ENCODE measurements around the gene AGFG1.

Gene AGFG1

DNA sequence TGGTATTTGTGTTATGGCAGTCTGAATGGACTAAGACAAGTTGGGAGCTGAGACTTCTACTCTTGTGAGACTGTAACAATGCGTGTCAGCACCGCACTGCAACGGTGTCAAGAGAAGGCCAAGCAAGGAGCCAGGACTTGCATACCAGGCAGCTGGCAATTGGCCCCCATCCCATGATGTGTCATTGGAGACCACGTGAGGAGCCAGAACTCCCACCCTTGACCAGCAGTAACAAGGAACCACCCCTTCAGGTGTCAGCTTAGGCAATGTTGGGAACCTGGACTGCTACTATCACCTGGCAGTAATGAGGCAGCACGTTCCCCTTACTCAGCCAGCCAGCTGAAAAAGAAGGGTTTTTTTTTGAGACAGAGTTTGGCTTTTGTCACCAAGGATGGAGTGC is 32.7 kb upstream of the AGFG1 start:
- TF ChIP-seq, protein P1, sequence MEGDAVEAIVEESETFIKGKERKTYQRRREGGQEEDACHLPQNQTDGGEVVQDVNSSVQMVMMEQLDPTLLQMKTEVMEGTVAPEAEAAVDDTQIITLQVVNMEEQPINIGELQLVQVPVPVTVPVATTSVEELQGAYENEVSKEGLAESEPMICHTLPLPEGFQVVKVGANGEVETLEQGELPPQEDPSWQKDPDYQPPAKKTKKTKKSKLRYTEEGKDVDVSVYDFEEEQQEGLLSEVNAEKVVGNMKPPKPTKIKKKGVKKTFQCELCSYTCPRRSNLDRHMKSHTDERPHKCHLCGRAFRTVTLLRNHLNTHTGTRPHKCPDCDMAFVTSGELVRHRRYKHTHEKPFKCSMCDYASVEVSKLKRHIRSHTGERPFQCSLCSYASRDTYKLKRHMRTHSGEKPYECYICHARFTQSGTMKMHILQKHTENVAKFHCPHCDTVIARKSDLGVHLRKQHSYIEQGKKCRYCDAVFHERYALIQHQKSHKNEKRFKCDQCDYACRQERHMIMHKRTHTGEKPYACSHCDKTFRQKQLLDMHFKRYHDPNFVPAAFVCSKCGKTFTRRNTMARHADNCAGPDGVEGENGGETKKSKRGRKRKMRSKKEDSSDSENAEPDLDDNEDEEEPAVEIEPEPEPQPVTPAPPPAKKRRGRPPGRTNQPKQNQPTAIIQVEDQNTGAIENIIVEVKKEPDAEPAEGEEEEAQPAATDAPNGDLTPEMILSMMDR (IDR thresholded peaks at IDR 0.05; ENCODE audit: control extremely low read depth, extremely low read depth, low read depth, missing control alignments), result no peak
- ChIA-PET POLR2A (no interaction called here), CTCF (interaction anchor here (0.8 to 1.1 kb wide), 2 partner anchors 10 to 327 kb away, joined by 3 read pairs; no protein-coding TSS in a partner anchor)
- no peak for DNase-seq (ENCODE audit: extremely low spot score)

DNA sequence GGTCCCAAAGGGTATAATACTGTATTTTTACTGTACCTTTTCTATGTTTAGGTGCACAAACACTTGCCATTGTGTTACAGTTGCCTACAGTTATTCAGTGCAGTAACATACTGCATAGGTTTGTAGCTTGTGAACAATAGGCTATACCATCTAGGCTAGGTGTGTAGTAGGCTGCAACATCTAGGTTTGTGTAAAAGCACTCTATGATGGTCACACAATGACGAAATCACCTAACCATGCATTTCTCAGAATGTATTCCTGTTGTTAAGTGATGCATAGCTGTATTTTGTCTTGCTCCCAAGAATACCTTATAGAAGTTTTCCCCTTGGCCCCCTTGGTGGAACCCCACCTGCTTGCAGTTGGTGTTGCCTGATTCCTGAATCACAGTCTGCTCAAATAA is 29.3 kb upstream of the AGFG1 start:
- TF ChIP-seq, protein P1 (IDR thresholded peaks at IDR 0.05; ENCODE audit: control extremely low read depth, extremely low read depth, low read depth, missing control alignments), result no peak
- no peak for DNase-seq (ENCODE audit: extremely low spot score)
- POLR2A ChIA-PET, result no interaction called here
- CTCF ChIA-PET, result interaction anchor here (1.4 to 1.9 kb wide), 2 partner anchors 56 to 90 kb away, joined by 3 to 4 read pairs; no protein-coding TSS in a partner anchor

DNA sequence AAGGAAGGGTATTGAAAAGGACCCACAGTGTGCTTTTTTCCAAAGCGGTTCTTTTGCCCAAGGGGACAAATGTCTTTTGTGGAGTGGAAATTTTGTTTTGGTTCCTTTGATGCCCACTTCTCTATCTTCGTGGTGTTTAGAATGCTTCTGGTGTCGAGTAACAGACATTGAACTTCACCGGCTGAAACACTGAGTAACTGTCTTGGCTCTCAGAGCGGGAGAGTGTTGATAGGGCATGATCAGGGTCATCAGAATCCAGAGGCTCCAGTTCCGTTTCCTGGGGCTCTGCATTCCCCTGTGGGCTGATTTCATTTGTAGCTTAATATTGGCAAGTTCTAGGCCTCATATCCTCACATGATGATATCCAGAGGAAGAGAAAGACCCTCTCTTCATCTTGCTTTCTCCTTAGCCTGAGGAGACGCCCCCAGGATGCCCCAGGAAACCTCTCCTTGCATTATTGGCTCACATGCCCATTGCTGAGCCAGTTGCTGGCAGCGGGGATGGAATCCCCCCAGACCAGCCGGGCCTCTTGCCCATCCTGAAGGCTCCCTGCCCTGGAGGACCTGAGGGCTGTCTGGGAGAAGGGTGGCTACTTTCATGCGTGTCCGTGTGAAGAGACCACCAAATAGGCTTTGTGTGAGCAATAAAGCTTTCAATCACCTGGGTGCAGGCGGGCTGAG is 27.9 kb upstream of the AGFG1 start:
- no peak for DNase-seq (ENCODE audit: extremely low spot score)
- ChIA-PET POLR2A (no interaction called here), CTCF (interaction anchor here (0.9 to 1.9 kb wide), 5 partner anchors 12 to 88 kb away, joined by 3 to 4 read pairs (median 3); no protein-coding TSS in a partner anchor)
- TF ChIP-seq, protein P1 (IDR thresholded peaks at IDR 0.05; ENCODE audit: control extremely low read depth, extremely low read depth, low read depth, missing control alignments), result no peak

DNA sequence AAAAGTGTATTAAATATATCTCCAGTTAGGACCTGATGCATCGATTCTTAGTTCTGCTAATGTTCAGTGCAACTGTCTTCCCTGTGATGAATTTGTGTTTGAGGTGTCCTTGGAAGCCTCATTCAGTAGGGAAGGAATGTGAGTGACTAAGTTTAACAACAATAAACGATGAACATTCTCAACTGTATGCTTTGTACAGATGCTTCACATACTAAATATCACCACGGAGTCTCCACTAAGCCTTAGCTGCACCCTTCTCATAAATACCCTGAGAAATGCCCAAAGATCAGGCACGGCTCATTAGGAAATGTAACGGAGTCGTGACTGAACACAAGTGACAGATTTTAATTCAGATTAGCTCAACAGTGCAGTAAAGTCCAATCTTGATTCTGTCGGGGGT is 24.4 kb upstream of the AGFG1 start:
- TF ChIP-seq, protein P1 (IDR thresholded peaks at IDR 0.05; ENCODE audit: control extremely low read depth, extremely low read depth, low read depth, missing control alignments), result no peak
- POLR2A ChIA-PET, result no interaction called here
- CTCF ChIA-PET, result interaction anchor here (1.4 kb wide), 1 partner anchor 17 kb away, joined by 4 read pairs; no protein-coding TSS in a partner anchor
- no peak for DNase-seq (ENCODE audit: extremely low spot score)

DNA sequence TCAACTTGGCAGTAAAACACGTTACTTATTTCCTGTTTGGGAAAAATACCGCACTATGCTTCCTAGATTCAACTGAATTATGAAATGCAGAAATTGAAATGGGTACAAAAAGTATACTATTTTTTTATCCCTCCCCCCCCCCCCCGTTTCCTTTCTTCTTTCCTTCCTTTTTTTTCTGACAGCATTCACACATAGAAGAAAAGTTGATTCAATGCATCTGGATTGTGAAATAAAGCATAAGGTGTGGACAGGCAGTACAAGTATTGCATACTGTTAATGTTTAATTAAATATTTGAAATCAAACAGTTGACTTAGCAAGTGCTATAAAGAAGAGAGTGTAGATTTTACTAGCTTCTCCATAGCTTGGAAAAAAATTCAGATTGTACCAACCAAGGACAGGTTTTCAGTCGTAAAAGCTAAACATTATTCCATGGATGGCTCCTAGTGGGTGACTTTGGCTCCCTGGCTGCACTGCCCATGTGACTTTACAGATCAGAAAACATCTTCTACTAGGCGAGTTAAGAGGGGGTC is 21.6 kb upstream of the AGFG1 start:
- CTCF ChIA-PET, result no interaction called here
- POLR2A ChIA-PET, result no interaction called here
- DNase-seq (ENCODE audit: extremely low spot score), result no peak
- TF ChIP-seq, protein P1 (IDR thresholded peaks at IDR 0.05; ENCODE audit: control extremely low read depth, extremely low read depth, low read depth, missing control alignments), result no peak

DNA sequence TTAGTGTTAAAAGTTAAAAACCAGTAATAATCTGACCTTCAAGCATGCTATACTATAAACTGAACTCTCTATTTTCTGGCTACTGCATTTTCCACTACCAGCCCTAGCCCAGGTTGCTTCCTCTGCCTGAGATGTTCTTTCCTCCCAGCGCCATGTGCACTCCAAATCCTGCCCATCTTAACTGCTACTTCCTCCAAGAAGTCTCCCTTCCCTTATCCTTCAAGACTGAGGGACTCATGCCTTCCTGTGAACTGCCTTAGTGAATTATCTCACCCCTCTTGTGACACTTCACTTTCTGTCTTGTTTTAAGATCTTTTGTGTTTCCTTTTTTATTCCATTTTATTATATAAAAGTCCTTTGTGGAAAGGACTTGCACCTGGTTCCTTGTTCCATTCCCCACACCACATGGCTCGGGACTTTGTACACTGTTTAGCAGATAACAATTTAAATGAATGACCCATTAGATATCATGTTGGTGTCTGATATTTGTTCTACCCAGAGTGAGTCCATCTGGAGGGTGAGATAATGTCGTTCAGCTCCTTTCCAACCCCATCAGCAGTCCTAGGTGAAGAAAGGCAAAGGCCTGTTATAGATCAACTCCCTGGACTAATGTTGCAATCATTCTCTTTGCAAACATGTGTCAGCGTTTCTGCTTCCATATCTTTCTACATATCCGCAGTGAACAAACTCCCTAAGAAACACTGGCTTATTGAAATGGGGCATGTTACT is 20.9 kb upstream of the AGFG1 start:
- TF ChIP-seq, protein P1 (IDR thresholded peaks at IDR 0.05; ENCODE audit: control extremely low read depth, extremely low read depth, low read depth, missing control alignments), result no peak
- no peak for DNase-seq (ENCODE audit: extremely low spot score)
- ChIA-PET CTCF (no interaction called here), POLR2A (no interaction called here)

Measured in GM10248 (cell line).